ENCODE measurements around the gene MRPL41.

GRCh38 chr9:137589441-137590122 lies 37.9 kb downstream of the MRPL41 start:
- TF ChIP-seq CTCF (IDR thresholded peaks at IDR 0.05) (no peak), POLR2A (IDR thresholded peaks at IDR 0.05) (no peak)

Measured in uterus (tissue), 2 donors.